Right hindlimb (tissue), 1 donor: ENCODE results near the gene BMF.
A peak's percentile ranks its signal among the peaks of the same experiment; 100 is the strongest.

Experiments used
- DNase-seq: peaks from one replicate; pipeline ENCODE4 v3.0.0-alpha.2; 2018

BMF gene

DNA sequence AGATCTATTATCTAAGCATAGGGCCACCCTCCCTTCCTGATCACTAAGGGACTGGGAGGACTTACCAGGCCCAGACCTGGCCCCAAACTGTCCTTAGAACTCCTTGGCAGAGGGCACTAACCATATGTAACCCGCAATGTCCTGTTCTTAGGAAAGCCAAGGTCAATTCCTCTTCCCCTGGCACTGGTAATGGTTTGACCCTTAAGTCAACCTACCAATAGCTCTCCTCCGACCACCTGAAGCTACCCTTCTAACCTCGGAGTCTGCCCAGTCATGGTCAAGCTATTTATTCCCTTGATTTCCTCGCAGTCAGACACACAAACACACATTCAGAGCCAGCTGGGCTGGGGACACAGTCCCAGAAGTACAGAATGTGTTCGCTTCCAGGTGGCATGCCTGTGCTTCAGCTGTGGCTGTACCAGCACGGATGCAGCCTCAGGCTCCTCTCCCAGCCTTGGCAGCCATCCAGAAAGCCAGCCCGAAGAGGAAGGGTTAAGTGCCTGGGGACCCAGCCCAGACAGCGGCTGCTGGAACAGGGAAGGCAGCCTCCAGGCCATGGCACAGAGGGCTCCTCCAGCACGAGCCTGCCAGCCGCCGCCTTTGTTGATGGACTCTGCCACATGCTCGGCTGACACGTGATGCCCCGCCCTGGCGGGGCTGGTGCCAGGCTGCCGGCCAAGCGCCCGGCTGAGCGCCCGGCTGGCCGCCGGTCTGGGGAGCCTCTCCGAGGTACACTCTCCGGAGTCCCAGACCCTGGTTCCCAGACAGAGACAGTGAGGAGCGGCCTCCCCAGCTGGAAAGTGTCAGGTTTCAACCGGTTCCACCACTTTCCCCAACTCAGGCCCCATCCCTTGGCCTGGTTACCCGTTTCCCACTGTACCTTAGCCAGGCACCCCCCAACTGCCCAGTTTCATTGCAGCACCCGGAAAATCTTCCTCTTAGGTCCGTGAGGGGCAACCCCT, 5.5 kb downstream of the BMF start:
- peak; percentile 94 for DNase-seq

GRCh38 chr15:40100947-40101905, 7.5 kb downstream of the BMF start:
- no peak for DNase-seq

GRCh38 chr15:40100123-40100946, 8.3 kb downstream of the BMF start:
- no peak for DNase-seq

DNA sequence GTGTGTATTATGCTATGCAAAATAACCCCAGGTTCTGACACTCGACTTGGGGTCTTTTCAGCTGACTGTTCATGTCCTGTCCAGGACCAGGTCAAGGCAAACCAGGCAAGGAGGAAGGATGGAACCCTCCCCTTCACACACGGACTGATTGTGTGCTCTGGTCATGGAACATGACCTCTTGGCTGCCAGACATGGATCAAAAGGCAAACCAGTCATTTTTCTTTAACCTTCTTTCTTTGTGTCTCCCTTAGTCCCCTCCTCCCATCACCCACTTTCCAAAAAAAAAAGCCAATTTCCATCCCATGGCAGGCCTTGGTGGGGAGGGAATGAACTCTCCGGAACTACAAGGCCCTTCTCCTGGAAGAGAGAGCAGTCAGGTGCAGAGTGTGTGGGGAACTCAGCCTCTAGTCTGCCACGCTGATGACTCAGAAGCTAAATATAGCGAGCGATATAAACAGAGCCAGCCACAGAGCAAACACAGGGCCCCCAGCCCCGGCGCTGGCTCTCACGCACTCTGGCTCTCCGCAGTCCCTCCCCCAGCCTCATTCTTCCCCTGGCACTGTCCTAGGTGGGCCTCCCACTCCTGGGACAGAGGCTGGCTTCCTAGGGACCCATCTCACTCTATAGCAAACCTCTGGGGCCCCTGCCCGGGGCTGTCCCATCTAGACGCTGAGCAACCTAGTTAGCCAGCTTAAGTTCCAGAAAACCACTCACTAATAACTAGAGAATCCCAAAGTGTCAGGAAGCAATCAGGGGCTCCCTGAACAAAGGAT, 10.0 kb downstream of the BMF start:
- peak; percentile 89 for DNase-seq

GRCh38 chr15:40097968-40098476, 10.7 kb downstream of the BMF start:
- no peak for DNase-seq

DNA sequence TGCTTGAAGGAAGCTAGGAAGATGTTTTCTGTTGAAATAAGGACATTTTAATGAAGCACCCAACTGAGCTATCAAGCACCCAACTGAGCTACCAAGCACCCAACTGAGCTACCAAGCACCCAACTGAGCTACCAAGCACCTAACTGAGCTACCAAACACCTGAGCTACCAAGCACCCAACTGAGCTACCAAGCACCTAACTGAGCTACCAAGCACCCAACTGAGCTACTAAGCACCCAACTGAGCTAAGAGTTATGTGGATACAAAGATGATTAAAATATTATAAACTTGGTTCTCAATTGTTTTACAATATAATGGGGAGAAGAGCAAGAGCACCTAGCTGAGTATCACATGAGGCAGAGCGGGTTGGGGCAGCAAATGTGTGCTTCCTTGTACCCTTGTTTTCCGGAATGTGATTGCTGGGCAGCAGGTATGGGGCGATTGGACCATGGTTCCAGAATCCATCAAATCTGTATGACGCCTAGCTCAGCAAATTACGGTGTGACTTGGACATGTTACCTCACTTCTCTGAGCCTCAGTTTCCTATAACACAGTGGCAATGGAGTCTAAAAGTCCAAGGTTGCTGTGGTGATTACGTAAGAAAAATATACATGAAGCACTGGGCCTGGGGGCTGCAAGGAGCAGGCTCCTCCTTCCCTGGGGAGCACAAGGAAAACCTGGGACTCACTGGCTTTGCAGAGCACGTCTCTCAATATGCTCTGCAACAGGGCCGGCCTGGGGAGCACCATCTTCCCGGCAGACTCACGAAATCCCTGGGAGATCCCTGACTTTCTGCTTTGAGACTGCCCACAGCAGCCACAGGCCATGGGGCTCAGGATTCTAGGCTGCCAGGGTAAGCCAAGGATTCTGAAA, 11.3 kb downstream of the BMF start:
- no peak for DNase-seq

- DNase-seq = no peak
Measured at GRCh38 chr15:40096094-40096891, 12.4 kb downstream of the BMF start.

- DNase-seq = no peak
Measured at GRCh38 chr15:40095371-40096093, 13.1 kb downstream of the BMF start.

- no peak for DNase-seq
Measured at GRCh38 chr15:40094156-40094555, 14.5 kb downstream of the BMF start.

- DNase-seq = peak; percentile 75
Measured at GRCh38 chr15:40092979-40093869, 15.5 kb downstream of the BMF start.

GRCh38 chr15:40092256-40092978, 16.3 kb downstream of the BMF start:
- peak; percentile 93 for DNase-seq

DNA sequence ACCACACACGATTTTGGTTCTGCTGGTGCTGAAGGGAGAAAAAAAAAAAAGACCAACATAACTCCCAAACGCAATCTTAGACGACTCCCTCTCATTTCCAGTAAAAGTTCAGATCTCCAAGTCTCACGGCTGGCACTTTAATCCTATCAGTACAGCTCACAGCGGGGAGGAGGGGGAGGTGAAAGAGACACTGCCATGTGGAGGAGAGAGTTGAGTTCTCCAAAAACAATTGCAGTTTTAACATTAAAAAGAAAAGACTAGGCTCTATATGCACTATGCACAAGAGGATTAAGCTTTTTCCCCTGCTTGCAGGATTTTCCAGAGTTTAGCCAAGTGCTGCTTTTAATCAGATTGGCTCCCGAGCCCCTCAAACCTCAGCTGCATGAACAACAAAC, 16.8 kb downstream of the BMF start:
- DNase-seq = no peak

DNA sequence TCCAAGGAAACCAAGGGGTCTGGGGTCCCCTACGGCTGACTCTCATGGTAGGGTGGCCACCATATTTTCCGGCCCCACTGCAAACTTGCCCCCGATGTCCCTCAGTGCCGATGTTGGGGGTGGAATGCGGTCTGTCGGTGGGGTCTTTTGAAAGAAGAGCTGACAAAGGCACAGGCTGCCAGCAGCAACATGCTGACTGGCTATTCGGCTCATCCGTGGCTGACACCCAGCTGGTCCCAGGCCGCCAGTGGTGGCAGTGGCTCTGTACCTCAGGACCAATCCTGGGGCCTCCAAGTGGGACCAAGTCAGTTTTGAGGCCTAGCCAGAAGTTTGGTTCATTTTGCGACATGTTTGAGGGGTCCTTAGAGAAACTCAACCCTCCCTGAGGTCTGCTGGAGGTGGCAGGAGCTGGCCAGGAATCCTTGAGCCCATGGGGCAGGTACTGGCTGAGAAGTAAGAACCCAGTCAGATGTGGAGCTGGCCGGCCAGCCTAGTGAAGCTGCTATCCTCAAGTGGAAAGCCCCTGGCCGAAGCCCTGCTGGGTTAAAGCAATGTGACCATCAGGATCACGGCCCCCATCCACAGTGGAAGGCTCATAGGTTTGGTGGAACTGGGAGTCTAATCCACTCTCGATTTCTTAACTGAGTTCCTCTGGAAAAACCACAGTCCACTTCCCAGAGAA, 17.8 kb downstream of the BMF start:
- no peak for DNase-seq

GRCh38 chr15:40088929-40089755, 19.5 kb downstream of the BMF start:
- DNase-seq = no peak
